Ovary (tissue), 3 donors: ENCODE measurements around the gene SORCS2.

Experiments used
- CTCF ChIP-seq, 3 donors: fragments of 450-650 bp in 2 of 3; fragments of 200-600 bp in 1 of 3; IDR thresholded peaks; one replicate each; pipeline versions ENCODE4 v1.5.1 to v1.8.0; 2016 to 2022; ENCODE audit warnings: antibody characterized with exemption in 3 of 3, mild to moderate bottlenecking in 1 of 3
- EP300 ChIP-seq: sonication (generic); formaldehyde crosslinking; IDR thresholded peaks from one replicate; pipeline ENCODE4 v1.6.1; 2017; ENCODE audit warnings: antibody characterized with exemption
- POLR2A ChIP-seq: fragments of 450-650 bp; IDR thresholded peaks from one replicate; pipeline ENCODE4 v1.6.1; 2017; ENCODE audit warnings: antibody characterized with exemption, mild to moderate bottlenecking, moderate library complexity
- donor health status: DM: no; HTN: no; CAD: no.

- no peak for TF ChIP-seq CTCF (IDR thresholded peaks at IDR 0.05)
- TF ChIP-seq POLR2A = no peak
- TF ChIP-seq EP300 = no peak
Observed at GRCh38 chr4:7252510-7253340, 60.4 kb downstream of the SORCS2 start.
